Uterus (tissue), 4 donors: ENCODE data around the gene TMEM242. TPM values are rescaled to one million over a fixed set of nuclear protein-coding genes. Genes with fewer than 3 reads are reported as not detected.

ENCODE experiments used
- DNase-seq, 2 donors: peaks; one replicate each; pipeline ENCODE4 v3.0.0-alpha.2; 2019 to 2020
- H3K27ac ChIP-seq, 2 donors: fragments of 200-600 bp; sonication (generic); 1 replicate in 1 of 2; 2 replicates in 1 of 2; pipeline ENCODE4 v1.5.1; 2016 to 2018
- H3K27me3 ChIP-seq, 2 donors: fragments of 200-600 bp; sonication (generic); one replicate each; pipeline ENCODE4 v1.5.1; 2018 to 2019; ENCODE audit warnings: control low read depth in 1 of 2
- H3K36me3 ChIP-seq, 2 donors: fragments of 200-600 bp; sonication (generic); one replicate each; pipeline ENCODE4 v1.5.1; 2019; ENCODE audit warnings: control low read depth in 1 of 2
- H3K4me1 ChIP-seq, 2 donors: fragments of 200-600 bp; sonication (generic); one replicate each; pipeline ENCODE4 v1.5.1; 2018 to 2019; ENCODE audit warnings: control low read depth in 1 of 2
- H3K4me3 ChIP-seq, 2 donors: fragments of 200-600 bp; sonication (generic); 1 replicate in 1 of 2; 2 replicates in 1 of 2; pipeline ENCODE4 v1.5.1; 2018 to 2019; ENCODE audit warnings: mild to moderate bottlenecking in 1 of 2
- H3K9me3 ChIP-seq, 2 donors: fragments of 200-600 bp; sonication (generic); one replicate each; pipeline ENCODE4 v1.5.1; 2019; ENCODE audit warnings: control low read depth in 1 of 2
- POLR2A ChIP-seq, 2 donors: fragments of 450-650 bp; IDR thresholded peaks; one replicate each; pipeline ENCODE4 v1.6.1; 2016; ENCODE audit warnings: antibody characterized with exemption in 2 of 2, mild to moderate bottlenecking in 1 of 2, moderate library complexity in 1 of 2
- intact Hi-C: fragments of 100-400 bp; cut with DNase I; formaldehyde crosslinking; loops from one replicate; pipeline ENCODE4 v1.15.1; 2023; ENCODE audit warnings: low total_unique reads
- total RNA-seq, 4 donors: library from RNA; depleted of rRNA in 3 of 4; stranded (reverse); fragments of >200 nt in 3 of 4; gene quantifications; one replicate each; pipeline versions ENCODE4 v1.1.0 to v1.2.4, GENCODE V29; 2014 to 2023
- TF ChIP-seq, protein P1 (sequence below), 4 experiments: fragments of 200-600 bp in 2 of 4; fragments of 450-650 bp in 2 of 4; sonication (generic) in 2 of 4; IDR thresholded peaks; one replicate each; pipeline ENCODE4 v1.5.1; 2016 to 2019; ENCODE audit warnings: antibody characterized with exemption in 4 of 4, mild to moderate bottlenecking in 2 of 4, moderate library complexity in 1 of 4
- donor health status: DM: yes; HTN: yes; CAD: no.

The TMEM242 gene
- total RNA-seq, 4 donors from 2014 or later, result 3.3 to 14.2 (median 11.8) TPM

DNA sequence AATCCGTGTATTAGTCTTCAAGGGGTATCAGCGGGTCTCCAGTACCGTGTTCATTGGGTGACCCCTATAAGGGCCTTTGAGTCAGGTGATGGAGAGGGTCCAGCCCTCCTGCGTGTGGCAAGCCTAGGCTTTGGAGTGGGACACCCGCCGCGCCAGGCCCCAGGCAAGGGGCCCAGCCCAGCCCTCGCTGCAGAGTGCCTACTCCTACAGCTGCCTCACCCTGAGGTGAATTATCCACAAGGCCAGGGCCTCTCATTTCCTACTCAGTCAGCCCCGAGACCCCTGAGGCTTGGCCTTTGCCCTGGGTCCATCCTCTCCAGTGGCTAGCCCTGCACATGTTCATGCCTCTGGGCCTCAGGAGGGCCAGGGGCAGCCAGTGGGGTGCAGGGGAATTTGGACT lies 45.1 kb downstream of the TMEM242 start:
- intact Hi-C loops, result no loop called here

DNA sequence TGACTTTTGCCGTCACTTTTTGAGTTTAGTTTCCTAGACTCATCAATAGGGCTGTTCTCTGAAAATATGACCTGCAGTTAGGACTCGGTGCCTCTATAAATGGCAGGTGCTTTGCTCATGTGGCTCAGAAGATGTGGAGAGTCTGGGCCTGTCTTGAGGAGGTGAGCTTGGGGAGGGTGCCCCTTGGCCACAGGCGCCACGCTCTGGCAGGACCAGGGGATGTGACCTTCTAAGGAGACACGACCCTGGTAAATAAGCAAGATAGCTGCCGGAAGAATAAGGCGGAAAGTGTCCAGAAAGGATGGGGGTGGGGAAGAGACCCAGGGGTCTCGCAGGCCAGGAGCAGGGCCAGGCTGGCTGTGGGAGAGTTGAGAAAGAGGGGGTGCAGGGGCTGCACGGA lies 46.6 kb downstream of the TMEM242 start:
- H3K27me3 ChIP-seq, result no peaks in the 10 kb centered on the region
- no peaks in the 10 kb centered on the region for H3K9me3 ChIP-seq
- no peak for DNase-seq
- intact Hi-C loops, result no loop called here
- H3K4me3 ChIP-seq, result no peak overlapping the region
- TF ChIP-seq, protein P1, sequence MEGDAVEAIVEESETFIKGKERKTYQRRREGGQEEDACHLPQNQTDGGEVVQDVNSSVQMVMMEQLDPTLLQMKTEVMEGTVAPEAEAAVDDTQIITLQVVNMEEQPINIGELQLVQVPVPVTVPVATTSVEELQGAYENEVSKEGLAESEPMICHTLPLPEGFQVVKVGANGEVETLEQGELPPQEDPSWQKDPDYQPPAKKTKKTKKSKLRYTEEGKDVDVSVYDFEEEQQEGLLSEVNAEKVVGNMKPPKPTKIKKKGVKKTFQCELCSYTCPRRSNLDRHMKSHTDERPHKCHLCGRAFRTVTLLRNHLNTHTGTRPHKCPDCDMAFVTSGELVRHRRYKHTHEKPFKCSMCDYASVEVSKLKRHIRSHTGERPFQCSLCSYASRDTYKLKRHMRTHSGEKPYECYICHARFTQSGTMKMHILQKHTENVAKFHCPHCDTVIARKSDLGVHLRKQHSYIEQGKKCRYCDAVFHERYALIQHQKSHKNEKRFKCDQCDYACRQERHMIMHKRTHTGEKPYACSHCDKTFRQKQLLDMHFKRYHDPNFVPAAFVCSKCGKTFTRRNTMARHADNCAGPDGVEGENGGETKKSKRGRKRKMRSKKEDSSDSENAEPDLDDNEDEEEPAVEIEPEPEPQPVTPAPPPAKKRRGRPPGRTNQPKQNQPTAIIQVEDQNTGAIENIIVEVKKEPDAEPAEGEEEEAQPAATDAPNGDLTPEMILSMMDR (IDR thresholded peaks at IDR 0.05), result no peak
- no peak for TF ChIP-seq POLR2A (IDR thresholded peaks at IDR 0.05)
- no peaks in the 10 kb centered on the region for H3K36me3 ChIP-seq
- H3K27ac ChIP-seq, result no peak overlapping the region
- no peaks in the 10 kb centered on the region for H3K4me1 ChIP-seq

More for the DNA sequence above, 45.1 kb downstream of the TMEM242 start:
- Histone ChIP-seq H3K9me3 (no peaks in the 10 kb centered on the region), H3K27ac (no peak overlapping the region), H3K36me3 (no peaks in the 10 kb centered on the region), H3K27me3 (no peaks in the 10 kb centered on the region), H3K4me3 (no peak overlapping the region), H3K4me1 (no peaks in the 10 kb centered on the region)
- no peak for DNase-seq
- TF ChIP-seq, protein P1 (IDR thresholded peaks at IDR 0.05), result no peak

DNA sequence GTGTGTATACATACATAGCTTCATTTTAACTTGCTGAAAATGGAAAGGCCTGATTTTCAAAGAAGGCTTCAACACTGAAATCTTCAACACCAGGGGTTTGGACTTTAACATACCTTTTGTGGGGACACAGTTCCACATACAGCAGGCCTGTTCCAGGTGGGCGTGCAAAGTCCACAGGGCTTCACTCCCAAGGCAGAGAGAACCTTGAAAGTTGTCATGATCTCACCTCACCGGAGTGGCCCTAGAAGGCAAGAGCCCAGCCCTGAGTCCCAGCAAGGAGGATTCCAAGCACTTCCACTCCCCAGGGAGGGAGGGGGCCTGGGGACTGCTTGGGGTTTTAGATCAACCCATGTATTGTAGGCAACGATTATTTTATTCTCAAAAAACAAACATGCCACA lies 47.2 kb downstream of the TMEM242 start:
- no peak for DNase-seq
- intact Hi-C loops, result no loop called here
- TF ChIP-seq POLR2A (IDR thresholded peaks at IDR 0.05), result no peak
- TF ChIP-seq, protein P1 (IDR thresholded peaks at IDR 0.05), result no peak

DNA sequence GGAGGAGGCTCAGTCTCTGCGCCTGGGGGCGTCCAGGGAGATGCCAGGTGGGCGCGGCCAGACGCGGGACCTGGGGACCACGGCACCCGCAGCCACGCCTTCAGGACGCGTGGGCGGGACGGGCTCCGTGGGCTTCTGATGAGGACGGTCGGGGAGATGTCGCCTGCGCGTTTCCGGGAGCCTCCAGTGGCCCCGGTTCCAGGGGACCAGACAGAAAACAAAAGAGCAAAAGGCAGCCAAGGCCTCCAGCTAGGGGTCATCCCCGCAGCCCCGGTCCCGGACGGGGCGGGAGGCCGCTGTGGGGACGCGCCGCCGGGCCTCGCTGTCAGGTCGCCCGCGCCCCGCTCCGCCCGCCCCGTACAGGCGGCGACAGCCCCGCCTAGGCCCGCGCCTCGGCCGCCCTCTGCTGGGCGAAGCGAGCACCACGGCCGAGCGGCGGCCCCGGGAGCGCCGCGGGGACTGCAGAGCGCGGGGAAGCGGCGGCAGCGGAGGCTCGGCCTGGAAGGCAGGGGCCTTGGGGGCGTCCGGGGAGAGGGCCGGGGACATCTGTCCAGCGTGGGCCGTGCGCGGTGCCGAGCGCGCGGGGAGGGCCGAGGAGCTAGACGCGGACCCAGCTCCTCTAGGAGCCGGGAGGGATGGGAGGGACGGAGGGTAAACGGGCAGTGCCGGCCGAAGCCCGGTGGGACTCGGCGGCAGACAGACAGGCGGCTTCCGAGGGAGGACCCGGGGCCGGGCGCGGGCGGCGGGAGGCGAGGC lies 48.7 kb downstream of the TMEM242 start:
- DNase-seq, result peak; percentile 57 to 76
- H3K27me3 ChIP-seq, result no peaks in the 10 kb centered on the region
- intact Hi-C loops, result no loop called here
- TF ChIP-seq, protein P1 (IDR thresholded peaks at IDR 0.05), result peak; percentile 46 to 98 (median 95)
- TF ChIP-seq POLR2A (IDR thresholded peaks at IDR 0.05), result peak in 1 of 2 donors; percentile 40
- no peaks in the 10 kb centered on the region for H3K4me1 ChIP-seq
- H3K4me3 ChIP-seq, result peak overlapping the region; percentile 44 to 59
- H3K36me3 ChIP-seq, result no peaks in the 10 kb centered on the region
- H3K27ac ChIP-seq, result peak overlapping the region; percentile 87 to 90
- no peaks in the 10 kb centered on the region for H3K9me3 ChIP-seq

More for the DNA sequence above, 47.2 kb downstream of the TMEM242 start:
- Histone ChIP-seq H3K36me3 (no peaks in the 10 kb centered on the region), H3K4me1 (no peaks in the 10 kb centered on the region), H3K4me3 (no peak overlapping the region), H3K9me3 (no peaks in the 10 kb centered on the region), H3K27ac (no peak overlapping the region), H3K27me3 (no peaks in the 10 kb centered on the region)

DNA sequence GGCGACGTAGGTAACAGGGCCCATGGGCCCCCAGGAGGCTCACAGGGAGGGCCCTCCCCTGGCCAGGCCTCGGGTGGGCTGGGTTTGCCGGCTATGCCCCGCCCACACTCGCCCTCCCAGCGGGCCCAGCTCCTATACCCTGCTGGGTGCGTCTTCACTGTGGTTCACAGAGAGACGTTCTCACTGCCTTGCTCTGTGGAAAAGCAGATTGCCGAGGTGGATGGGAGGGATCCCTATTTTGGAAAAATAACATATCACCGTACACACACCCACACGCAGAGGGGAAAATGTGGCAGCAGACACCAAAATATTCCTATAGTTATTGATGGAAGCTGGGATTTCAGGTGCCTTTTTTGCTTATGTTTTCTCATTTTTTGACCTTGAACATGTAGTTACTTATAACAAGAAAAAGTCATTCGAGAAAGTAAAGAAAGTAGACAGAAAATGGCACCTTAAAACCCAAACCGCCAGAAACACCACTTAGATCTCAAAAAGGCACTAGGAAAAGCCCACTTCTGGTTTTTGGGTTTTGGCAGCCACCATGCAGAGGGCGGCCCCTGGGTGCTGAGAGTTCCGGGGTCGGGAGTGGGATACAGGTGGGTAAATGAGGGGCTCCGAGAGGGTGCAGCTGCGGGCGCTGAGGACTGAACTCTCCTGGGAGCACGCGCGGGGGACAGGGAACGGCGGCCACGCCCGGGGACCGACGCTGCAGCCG lies 49.4 kb downstream of the TMEM242 start:
- TF ChIP-seq POLR2A (IDR thresholded peaks at IDR 0.05), result no peak
- TF ChIP-seq, protein P1 (IDR thresholded peaks at IDR 0.05), result no peak
- DNase-seq, result peak; percentile 60 to 62
- intact Hi-C loops, result no loop called here

More for the DNA sequence above, 49.4 kb downstream of the TMEM242 start:
- no peaks in the 10 kb centered on the region for H3K36me3 ChIP-seq
- H3K27me3 ChIP-seq, result no peaks in the 10 kb centered on the region
- H3K4me1 ChIP-seq, result peaks cover 0 to 2% of the 10 kb centered on the region in 2 donors
- H3K27ac ChIP-seq, result peak overlapping the region; percentile 87 to 90
- no peaks in the 10 kb centered on the region for H3K9me3 ChIP-seq
- H3K4me3 ChIP-seq, result peak overlapping the region; percentile 44 to 59
